ENCODE measurements around the gene ZNF211. TPM values are rescaled to one million over a fixed set of nuclear protein-coding genes. Genes with fewer than 3 reads are reported as not detected.

The ZNF211 gene
- total and polyA plus RNA-seq, 7 donors, result 1.6 to 6.9 (median 4.6) TPM

DNA sequence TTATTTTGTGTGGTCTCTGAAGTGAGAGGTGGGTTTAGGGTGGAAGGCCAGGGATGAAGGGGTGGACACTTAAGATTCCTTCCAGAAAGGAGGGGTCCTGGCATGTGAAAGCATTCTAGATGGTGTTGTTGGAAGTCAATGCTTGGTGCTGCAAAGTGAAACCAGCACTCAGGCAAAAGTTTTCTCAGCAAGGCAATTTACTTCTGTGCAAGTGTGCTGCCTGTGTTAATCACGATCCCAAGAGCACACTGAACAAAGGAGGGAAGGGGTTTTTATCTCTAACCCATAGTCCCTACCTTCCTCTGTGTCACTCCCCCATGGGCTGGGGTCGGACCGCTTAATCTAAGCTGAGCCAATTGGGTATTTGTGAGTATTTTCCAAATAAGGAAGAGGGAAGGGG lies 17.6 kb upstream of the ZNF211 start:
- ATAC-seq, result no peak
- DNase-seq, result no peak
- Histone ChIP-seq H3K27me3 (ENCODE audit: insufficient read depth in 3 of 3, low read length in 2 of 3) (no peaks in the 10 kb centered on the region), H3K4me1 (no peaks in the 10 kb centered on the region), H3K4me3 (peak overlapping the region; percentile 96), H3K27ac (no peak overlapping the region), H3K9me3 (peaks cover 67% of the 10 kb centered on the region), H3K36me3 (ENCODE audit: insufficient read depth in 1 of 2, low read depth in 1 of 2) (peaks cover 33 to 47% of the 10 kb centered on the region in 2 donors)
- TF ChIP-seq, protein P1, sequence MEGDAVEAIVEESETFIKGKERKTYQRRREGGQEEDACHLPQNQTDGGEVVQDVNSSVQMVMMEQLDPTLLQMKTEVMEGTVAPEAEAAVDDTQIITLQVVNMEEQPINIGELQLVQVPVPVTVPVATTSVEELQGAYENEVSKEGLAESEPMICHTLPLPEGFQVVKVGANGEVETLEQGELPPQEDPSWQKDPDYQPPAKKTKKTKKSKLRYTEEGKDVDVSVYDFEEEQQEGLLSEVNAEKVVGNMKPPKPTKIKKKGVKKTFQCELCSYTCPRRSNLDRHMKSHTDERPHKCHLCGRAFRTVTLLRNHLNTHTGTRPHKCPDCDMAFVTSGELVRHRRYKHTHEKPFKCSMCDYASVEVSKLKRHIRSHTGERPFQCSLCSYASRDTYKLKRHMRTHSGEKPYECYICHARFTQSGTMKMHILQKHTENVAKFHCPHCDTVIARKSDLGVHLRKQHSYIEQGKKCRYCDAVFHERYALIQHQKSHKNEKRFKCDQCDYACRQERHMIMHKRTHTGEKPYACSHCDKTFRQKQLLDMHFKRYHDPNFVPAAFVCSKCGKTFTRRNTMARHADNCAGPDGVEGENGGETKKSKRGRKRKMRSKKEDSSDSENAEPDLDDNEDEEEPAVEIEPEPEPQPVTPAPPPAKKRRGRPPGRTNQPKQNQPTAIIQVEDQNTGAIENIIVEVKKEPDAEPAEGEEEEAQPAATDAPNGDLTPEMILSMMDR (IDR thresholded peaks at IDR 0.05), result no peak
- intact Hi-C loops (cut with DNase I), result no loop called here
- WGBS, 3 donors, result 95 to 100% (median 98%) methylated on average over 3 of the region's 3 CpGs

DNA sequence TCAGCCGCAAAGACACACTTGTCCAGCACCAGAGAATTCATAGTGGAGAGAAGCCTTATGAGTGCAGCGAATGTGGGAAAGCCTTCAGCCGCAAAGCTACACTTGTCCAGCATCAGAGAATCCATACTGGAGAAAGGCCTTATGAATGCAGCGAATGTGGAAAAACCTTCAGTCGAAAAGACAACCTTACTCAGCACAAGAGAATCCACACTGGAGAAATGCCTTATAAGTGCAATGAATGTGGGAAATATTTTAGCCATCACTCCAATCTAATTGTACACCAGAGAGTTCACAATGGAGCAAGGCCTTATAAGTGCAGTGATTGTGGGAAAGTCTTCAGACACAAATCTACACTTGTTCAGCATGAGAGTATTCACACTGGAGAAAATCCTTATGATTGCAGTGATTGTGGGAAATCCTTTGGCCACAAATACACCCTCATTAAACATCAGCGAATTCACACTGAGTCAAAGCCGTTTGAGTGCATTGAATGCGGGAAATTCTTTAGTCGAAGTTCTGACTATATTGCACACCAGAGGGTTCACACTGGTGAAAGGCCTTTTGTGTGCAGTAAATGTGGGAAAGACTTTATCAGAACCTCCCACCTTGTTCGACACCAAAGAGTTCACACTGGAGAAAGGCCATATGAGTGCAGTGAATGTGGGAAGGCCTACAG lies 12.2 kb upstream of the ZNF211 start:
- 98 to 99% (median 99%) methylated on average over 10 of the region's 10 CpGs for WGBS, 3 donors
- no peak for DNase-seq
- intact Hi-C loops (cut with DNase I), result no loop called here
- peaks cover 98% of the 10 kb centered on the region for H3K9me3 ChIP-seq
- H3K36me3 ChIP-seq (ENCODE audit: insufficient read depth in 1 of 2, low read depth in 1 of 2), result peaks cover 55 to 86% of the 10 kb centered on the region in 2 donors
- H3K4me3 ChIP-seq, result no peak overlapping the region
- no peaks in the 10 kb centered on the region for H3K4me1 ChIP-seq
- H3K27ac ChIP-seq, result no peak overlapping the region
- ATAC-seq, result no peak
- H3K27me3 ChIP-seq (ENCODE audit: insufficient read depth in 3 of 3, low read length in 2 of 3), result no peaks in the 10 kb centered on the region
- TF ChIP-seq, protein P1 (IDR thresholded peaks at IDR 0.05), result no peak

DNA sequence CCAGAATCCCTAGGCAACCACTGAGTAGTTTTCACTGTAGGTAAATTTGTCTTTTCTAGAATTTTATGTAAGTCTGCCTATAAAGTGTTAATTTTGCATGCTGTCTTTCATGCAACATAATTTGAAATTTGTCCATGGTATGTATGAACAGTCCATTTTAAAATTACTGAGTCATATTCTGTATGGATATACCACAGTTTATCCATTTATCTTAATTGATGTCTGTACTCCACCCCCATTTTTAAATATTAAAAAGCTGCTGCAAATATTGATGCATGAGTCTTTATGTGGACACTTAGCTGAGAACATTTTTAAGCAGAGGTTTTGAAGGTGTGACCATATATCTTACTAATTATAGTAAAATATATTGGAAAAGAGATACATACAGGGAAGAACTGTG lies 9.9 kb upstream of the ZNF211 start:
- DNase-seq (no peak), ATAC-seq (no peak)
- Histone ChIP-seq H3K4me1 (no peaks in the 10 kb centered on the region), H3K4me3 (no peak overlapping the region), H3K36me3 (ENCODE audit: insufficient read depth in 1 of 2, low read depth in 1 of 2) (peaks cover 41 to 63% of the 10 kb centered on the region in 2 donors), H3K9me3 (peaks cover 98% of the 10 kb centered on the region), H3K27ac (no peak overlapping the region), H3K27me3 (ENCODE audit: insufficient read depth in 3 of 3, low read length in 2 of 3) (no peaks in the 10 kb centered on the region)
- intact Hi-C loops (cut with DNase I), result no loop called here
- TF ChIP-seq, protein P1 (IDR thresholded peaks at IDR 0.05), result no peak

DNA sequence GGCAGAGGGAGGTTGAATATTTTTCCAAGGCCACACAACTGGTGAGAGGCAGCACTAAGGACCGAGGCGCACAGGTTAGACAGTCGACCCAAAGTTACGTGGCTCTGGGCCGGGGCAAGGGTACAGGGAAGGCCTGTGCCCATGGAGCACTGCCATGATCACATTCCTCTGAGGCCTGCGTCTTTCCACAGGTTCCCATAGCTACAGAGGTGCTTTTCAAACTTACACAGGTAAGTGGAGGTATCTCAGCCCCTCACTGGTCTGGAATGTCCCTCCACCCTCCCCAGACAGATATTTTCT lies 814 bp downstream of the ZNF211 start:
- Histone ChIP-seq H3K4me1 (peaks cover 8% of the 10 kb centered on the region), H3K27me3 (ENCODE audit: insufficient read depth in 3 of 3, low read length in 2 of 3) (no peaks in the 10 kb centered on the region), H3K9me3 (peaks cover 44% of the 10 kb centered on the region), H3K27ac (no peak overlapping the region), H3K36me3 (ENCODE audit: insufficient read depth in 1 of 2, low read depth in 1 of 2) (peaks cover 5 to 48% of the 10 kb centered on the region in 2 donors), H3K4me3 (peak overlapping the region; percentile 81)
- WGBS, 3 donors, result 47 to 50% (median 50%) methylated on average over 6 of the region's 6 CpGs
- TF ChIP-seq, protein P1 (IDR thresholded peaks at IDR 0.05), result no peak
- peak in 1 of 4 donors; percentile 16 for ATAC-seq
- DNase-seq, result no peak
- intact Hi-C loops (cut with DNase I), result no loop called here

DNA sequence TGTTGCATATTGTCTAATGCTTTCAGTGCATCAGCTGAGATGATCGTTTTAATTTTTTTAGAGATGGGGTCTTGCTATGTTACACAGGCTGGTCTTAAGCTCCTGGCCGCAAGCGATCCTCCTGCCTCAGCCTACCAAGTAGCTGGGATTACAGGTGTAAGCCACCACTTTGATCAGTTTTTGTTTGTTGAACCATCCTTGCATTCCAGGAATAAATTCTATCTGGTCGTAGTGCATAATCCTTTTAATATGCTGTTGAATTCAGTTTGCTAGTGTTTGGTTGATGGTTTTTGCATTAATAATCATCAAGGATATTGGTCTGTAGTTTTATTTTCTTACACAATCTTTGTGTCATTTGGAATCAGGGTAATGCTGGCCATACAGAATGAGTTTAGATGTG lies 4.4 kb downstream of the ZNF211 start:
- H3K4me3 ChIP-seq, result no peak overlapping the region
- ATAC-seq, result no peak
- H3K27me3 ChIP-seq (ENCODE audit: insufficient read depth in 3 of 3, low read length in 2 of 3), result no peaks in the 10 kb centered on the region
- H3K9me3 ChIP-seq, result peaks cover 65% of the 10 kb centered on the region
- WGBS, 3 donors, result 97 to 100% (median 98%) methylated on average over 4 of the region's 4 CpGs
- peaks cover 33 to 72% of the 10 kb centered on the region in 2 donors for H3K36me3 ChIP-seq (ENCODE audit: insufficient read depth in 1 of 2, low read depth in 1 of 2)
- TF ChIP-seq, protein P1 (IDR thresholded peaks at IDR 0.05), result no peak
- no peak for DNase-seq
- H3K4me1 ChIP-seq, result peaks cover 8% of the 10 kb centered on the region
- no peak overlapping the region for H3K27ac ChIP-seq
- intact Hi-C loops (cut with DNase I), result no loop called here

Data from psoas muscle (tissue), 8 donors.